Measurements from ENCODE around the gene MTHFSD.

The MTHFSD gene

DNA sequence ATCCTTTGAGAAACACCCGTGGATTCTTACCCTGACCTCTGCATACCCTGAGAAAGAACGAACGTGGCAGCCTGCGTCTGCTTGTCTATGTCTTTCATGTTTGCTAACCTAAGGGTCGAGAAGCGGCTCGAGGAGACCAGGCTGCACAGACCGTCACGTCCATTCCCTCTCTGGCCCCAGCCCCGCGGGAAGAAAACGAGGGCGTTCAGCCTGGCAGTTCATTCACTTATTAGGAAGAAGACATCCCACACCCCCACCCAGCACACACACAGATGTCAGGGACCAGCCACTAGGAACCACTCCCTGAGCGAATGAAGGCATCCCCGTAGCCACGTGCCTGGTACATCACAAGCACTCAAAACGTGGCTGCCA lies 655 bp upstream of the MTHFSD start:
- no peak for ATAC-seq
- TF ChIP-seq CSDC2 (CRISPR knock-in tag; IDR thresholded peaks at IDR 0.05) (no peak), POU6F1 (CRISPR knock-in tag; IDR thresholded peaks at IDR 0.05; ENCODE audit: borderline replicate concordance, low read depth) (no peak), BACH2 (CRISPR knock-in tag; IDR thresholded peaks at IDR 0.05; ENCODE audit: borderline replicate concordance) (no peak), ZNF8 (CRISPR knock-in tag; IDR thresholded peaks at IDR 0.05) (no peak), ESRRG (CRISPR knock-in tag; IDR thresholded peaks at IDR 0.05) (no peak), OSR1 (CRISPR knock-in tag; IDR thresholded peaks at IDR 0.05) (no peak), ZNF70 (CRISPR knock-in tag; IDR thresholded peaks at IDR 0.05) (no peak)
- TF ChIP-seq, protein P1, sequence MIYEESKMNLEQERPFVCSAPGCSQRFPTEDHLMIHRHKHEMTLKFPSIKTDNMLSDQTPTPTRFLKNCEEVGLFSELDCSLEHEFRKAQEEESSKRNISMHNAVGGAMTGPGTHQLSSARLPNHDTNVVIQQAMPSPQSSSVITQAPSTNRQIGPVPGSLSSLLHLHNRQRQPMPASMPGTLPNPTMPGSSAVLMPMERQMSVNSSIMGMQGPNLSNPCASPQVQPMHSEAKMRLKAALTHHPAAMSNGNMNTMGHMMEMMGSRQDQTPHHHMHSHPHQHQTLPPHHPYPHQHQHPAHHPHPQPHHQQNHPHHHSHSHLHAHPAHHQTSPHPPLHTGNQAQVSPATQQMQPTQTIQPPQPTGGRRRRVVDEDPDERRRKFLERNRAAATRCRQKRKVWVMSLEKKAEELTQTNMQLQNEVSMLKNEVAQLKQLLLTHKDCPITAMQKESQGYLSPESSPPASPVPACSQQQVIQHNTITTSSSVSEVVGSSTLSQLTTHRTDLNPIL (CRISPR knock-in tag; IDR thresholded peaks at IDR 0.05; ENCODE audit: low read depth): no peak

- no peak; the same call in 1 of the 3 replicates for ATAC-seq
- TF ChIP-seq ARNTL (CRISPR knock-in tag; IDR thresholded peaks at IDR 0.05; ENCODE audit: borderline replicate concordance, low read depth) (no peak), ZFP3 (CRISPR knock-in tag; IDR thresholded peaks at IDR 0.05) (no peak), ZNF70 (CRISPR knock-in tag; IDR thresholded peaks at IDR 0.05) (no peak), POU6F1 (CRISPR knock-in tag; IDR thresholded peaks at IDR 0.05; ENCODE audit: borderline replicate concordance, low read depth) (no peak), OSR1 (CRISPR knock-in tag; IDR thresholded peaks at IDR 0.05) (no peak), TCF4 (CRISPR knock-in tag; IDR thresholded peaks at IDR 0.05; ENCODE audit: borderline replicate concordance) (no peak), ESRRG (CRISPR knock-in tag; IDR thresholded peaks at IDR 0.05) (no peak)
- TF ChIP-seq, protein P2, sequence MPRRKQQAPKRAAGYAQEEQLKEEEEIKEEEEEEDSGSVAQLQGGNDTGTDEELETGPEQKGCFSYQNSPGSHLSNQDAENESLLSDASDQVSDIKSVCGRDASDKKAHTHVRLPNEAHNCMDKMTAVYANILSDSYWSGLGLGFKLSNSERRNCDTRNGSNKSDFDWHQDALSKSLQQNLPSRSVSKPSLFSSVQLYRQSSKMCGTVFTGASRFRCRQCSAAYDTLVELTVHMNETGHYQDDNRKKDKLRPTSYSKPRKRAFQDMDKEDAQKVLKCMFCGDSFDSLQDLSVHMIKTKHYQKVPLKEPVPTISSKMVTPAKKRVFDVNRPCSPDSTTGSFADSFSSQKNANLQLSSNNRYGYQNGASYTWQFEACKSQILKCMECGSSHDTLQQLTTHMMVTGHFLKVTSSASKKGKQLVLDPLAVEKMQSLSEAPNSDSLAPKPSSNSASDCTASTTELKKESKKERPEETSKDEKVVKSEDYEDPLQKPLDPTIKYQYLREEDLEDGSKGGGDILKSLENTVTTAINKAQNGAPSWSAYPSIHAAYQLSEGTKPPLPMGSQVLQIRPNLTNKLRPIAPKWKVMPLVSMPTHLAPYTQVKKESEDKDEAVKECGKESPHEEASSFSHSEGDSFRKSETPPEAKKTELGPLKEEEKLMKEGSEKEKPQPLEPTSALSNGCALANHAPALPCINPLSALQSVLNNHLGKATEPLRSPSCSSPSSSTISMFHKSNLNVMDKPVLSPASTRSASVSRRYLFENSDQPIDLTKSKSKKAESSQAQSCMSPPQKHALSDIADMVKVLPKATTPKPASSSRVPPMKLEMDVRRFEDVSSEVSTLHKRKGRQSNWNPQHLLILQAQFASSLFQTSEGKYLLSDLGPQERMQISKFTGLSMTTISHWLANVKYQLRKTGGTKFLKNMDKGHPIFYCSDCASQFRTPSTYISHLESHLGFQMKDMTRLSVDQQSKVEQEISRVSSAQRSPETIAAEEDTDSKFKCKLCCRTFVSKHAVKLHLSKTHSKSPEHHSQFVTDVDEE (CRISPR knock-in tag; IDR thresholded peaks at IDR 0.05): no peak
Measured at GRCh38 chr16:86554599-86554916, 477 bp downstream of the MTHFSD start.

DNA sequence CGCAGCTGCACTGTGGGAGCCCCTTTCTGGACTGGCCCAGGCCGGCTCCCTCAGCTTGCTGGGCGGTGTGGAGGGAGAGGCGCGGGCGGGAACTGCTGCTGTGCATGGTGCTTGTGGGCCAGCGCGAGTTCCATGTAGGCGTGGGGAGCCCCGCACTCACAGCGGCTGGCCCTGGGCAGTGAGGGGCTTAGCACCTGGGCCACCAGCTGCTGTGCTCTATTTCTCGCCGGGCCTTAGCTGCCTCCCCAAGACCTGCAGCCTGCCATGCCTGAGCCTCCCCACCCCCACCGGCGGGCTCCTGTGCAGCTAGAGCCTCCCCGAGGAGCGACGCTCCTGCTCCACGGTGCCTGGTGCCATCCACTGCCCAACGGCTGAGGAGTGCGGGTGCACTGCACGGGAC lies 1.7 kb downstream of the MTHFSD start:
- TF ChIP-seq ISL1 (CRISPR knock-in tag; IDR thresholded peaks at IDR 0.05) (no peak), CSRNP3 (CRISPR knock-in tag; IDR thresholded peaks at IDR 0.05) (no peak), ZC3H10 (CRISPR knock-in tag; IDR thresholded peaks at IDR 0.05) (no peak), PATZ1 (CRISPR knock-in tag; IDR thresholded peaks at IDR 0.05; ENCODE audit: borderline replicate concordance) (no peak)

GRCh38 chr16:86550281-86550680 lies 4.8 kb downstream of the MTHFSD start:
- no peak for ATAC-seq
- TF ChIP-seq ZFP30 (CRISPR knock-in tag; IDR thresholded peaks at IDR 0.05) (no peak), TOX (CRISPR knock-in tag; IDR thresholded peaks at IDR 0.05; ENCODE audit: borderline replicate concordance) (no peak), BACH2 (CRISPR knock-in tag; IDR thresholded peaks at IDR 0.05; ENCODE audit: borderline replicate concordance) (no peak), ZFP3 (CRISPR knock-in tag; IDR thresholded peaks at IDR 0.05) (no peak), OSR1 (CRISPR knock-in tag; IDR thresholded peaks at IDR 0.05) (no peak), ARNTL (CRISPR knock-in tag; IDR thresholded peaks at IDR 0.05; ENCODE audit: borderline replicate concordance, low read depth) (no peak), ESRRG (CRISPR knock-in tag; IDR thresholded peaks at IDR 0.05) (no peak), SNAI2 (CRISPR knock-in tag; IDR thresholded peaks at IDR 0.05) (no peak), PATZ1 (CRISPR knock-in tag; IDR thresholded peaks at IDR 0.05; ENCODE audit: borderline replicate concordance) (no peak), RARB (CRISPR knock-in tag; IDR thresholded peaks at IDR 0.05) (no peak), GLIS3 (CRISPR knock-in tag; IDR thresholded peaks at IDR 0.05) (no peak)

More for the DNA sequence above, 1.7 kb downstream of the MTHFSD start:
- ATAC-seq: no peak
